ENCODE data around the gene TJP3.

Gene TJP3

GRCh38 chr19:3788996-3789778, 81.0 kb downstream of the TJP3 start:
- peaks cover 0 to 13% of the 10 kb centered on the region in 2 donors for H3K27me3 ChIP-seq (ENCODE audit: control insufficient read depth in 1 of 2, insufficient read depth in 2 of 2, low read length in 2 of 2)
- H3K27ac ChIP-seq (ENCODE audit: low read depth, low read length) = no peak overlapping the region
- H3K9ac ChIP-seq (ENCODE audit: low read length) = no peak overlapping the region
- no peak overlapping the region for H3K4me3 ChIP-seq (ENCODE audit: low read depth in 1 of 2, low read length in 2 of 2)
- no peaks in the 10 kb centered on the region for H3K36me3 ChIP-seq (ENCODE audit: insufficient read depth, low read length)
- H3K9me3 ChIP-seq (ENCODE audit: low read length) = no peaks in the 10 kb centered on the region
- H3K4me1 ChIP-seq (ENCODE audit: insufficient read depth, low read length) = no peaks in the 10 kb centered on the region

DNA sequence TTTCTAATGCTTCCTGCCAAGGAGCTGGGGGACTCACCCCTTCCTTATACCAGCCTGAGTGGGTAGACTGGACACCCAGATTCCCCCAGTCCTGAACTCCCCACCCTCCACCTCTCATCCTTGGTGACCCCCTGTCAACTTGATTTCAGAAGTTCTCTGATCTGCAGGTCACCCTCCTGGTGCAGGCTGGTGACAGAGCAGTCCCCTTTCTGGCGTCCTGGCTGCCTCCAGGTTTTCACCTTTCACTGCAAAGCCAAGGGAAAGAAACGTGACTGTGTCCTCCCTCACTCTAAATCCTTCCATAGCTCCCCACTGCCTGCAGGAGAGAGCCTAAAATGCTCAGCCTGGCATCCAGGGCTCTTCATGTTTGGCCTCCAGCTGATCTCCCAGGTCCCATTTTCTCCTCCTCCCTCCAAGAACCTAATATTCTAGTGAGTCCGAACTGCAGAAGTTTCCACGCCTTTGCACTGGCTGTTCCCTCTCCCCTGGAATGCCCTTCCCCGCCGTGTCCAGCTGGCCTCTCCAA, 82.1 kb downstream of the TJP3 start:
- peaks cover 0 to 2% of the 10 kb centered on the region in 2 donors for H3K27me3 ChIP-seq (ENCODE audit: control insufficient read depth in 1 of 2, insufficient read depth in 2 of 2, low read length in 2 of 2)
- H3K36me3 ChIP-seq (ENCODE audit: insufficient read depth, low read length) = no peaks in the 10 kb centered on the region
- no peak overlapping the region for H3K27ac ChIP-seq (ENCODE audit: low read depth, low read length)
- no peak overlapping the region for H3K9ac ChIP-seq (ENCODE audit: low read length)
- H3K9me3 ChIP-seq (ENCODE audit: low read length) = no peaks in the 10 kb centered on the region
- H3K4me3 ChIP-seq (ENCODE audit: low read depth in 1 of 2, low read length in 2 of 2) = no peak overlapping the region
- no peaks in the 10 kb centered on the region for H3K4me1 ChIP-seq (ENCODE audit: insufficient read depth, low read length)

- Histone ChIP-seq H3K9me3 (ENCODE audit: low read length) (no peaks in the 10 kb centered on the region), H3K4me3 (ENCODE audit: low read depth in 1 of 2, low read length in 2 of 2) (no peak overlapping the region), H3K9ac (ENCODE audit: low read length) (no peak overlapping the region), H3K36me3 (ENCODE audit: insufficient read depth, low read length) (no peaks in the 10 kb centered on the region), H3K27me3 (ENCODE audit: control insufficient read depth in 1 of 2, insufficient read depth in 2 of 2, low read length in 2 of 2) (no peaks in the 10 kb centered on the region), H3K4me1 (ENCODE audit: insufficient read depth, low read length) (no peaks in the 10 kb centered on the region), H3K27ac (ENCODE audit: low read depth, low read length) (no peak overlapping the region)
Observed at GRCh38 chr19:3790941-3791340, 82.8 kb downstream of the TJP3 start.

DNA sequence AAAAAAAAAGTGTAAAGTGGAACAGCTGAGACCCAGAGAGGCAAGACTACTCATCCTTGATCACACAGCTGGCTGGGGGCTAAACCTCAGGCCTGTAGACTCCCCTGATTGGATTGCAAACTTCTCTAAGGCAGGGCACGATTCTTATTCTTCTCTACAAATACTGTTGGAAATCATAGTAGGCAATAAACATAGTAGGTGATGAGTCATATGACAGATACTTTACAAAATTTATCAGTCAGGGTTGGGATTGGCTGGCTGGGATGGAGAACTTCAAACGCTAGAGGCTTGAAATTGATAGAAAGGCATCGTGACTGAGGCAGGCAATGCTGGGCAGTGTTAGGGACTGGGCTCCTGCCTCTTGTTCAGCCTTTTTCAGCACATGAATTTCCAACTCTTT, 83.9 kb downstream of the TJP3 start:
- H3K36me3 ChIP-seq (ENCODE audit: insufficient read depth, low read length) = no peaks in the 10 kb centered on the region
- H3K27ac ChIP-seq (ENCODE audit: low read depth, low read length) = no peak overlapping the region
- no peak overlapping the region for H3K9ac ChIP-seq (ENCODE audit: low read length)
- no peaks in the 10 kb centered on the region for H3K27me3 ChIP-seq (ENCODE audit: control insufficient read depth in 1 of 2, insufficient read depth in 2 of 2, low read length in 2 of 2)
- no peak overlapping the region for H3K4me3 ChIP-seq (ENCODE audit: low read depth in 1 of 2, low read length in 2 of 2)
- H3K4me1 ChIP-seq (ENCODE audit: insufficient read depth, low read length) = no peaks in the 10 kb centered on the region
- no peaks in the 10 kb centered on the region for H3K9me3 ChIP-seq (ENCODE audit: low read length)

DNA sequence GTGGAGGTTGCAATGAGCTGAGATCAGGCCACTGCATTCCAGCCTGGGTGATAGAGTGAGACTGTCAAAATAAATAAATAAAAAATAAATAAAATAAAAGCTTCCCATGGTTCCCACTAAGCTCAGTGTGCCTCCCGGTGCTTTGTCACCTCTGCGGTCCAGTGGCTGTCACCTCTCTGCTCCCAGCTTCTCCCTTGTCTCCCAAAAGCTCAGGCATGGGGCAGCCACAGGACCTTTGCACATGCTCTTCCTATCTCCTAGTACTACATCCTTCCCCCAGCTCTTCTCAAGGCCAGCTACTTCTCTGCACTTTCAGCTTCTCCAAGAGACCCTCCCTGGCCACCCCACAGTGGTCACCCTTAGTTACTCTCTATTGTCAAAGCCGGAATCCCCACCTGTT, 85.6 kb downstream of the TJP3 start:
- no peaks in the 10 kb centered on the region for H3K36me3 ChIP-seq (ENCODE audit: insufficient read depth, low read length)
- no peak overlapping the region for H3K4me3 ChIP-seq (ENCODE audit: low read depth in 1 of 2, low read length in 2 of 2)
- H3K9me3 ChIP-seq (ENCODE audit: low read length) = no peaks in the 10 kb centered on the region
- H3K27me3 ChIP-seq (ENCODE audit: control insufficient read depth in 1 of 2, insufficient read depth in 2 of 2, low read length in 2 of 2) = peaks cover 0 to 6% of the 10 kb centered on the region in 2 donors
- H3K4me1 ChIP-seq (ENCODE audit: insufficient read depth, low read length) = no peaks in the 10 kb centered on the region
- no peak overlapping the region for H3K27ac ChIP-seq (ENCODE audit: low read depth, low read length)
- no peak overlapping the region for H3K9ac ChIP-seq (ENCODE audit: low read length)

- Histone ChIP-seq H3K4me3 (ENCODE audit: low read depth in 1 of 2, low read length in 2 of 2) (no peak overlapping the region), H3K27me3 (ENCODE audit: control insufficient read depth in 1 of 2, insufficient read depth in 2 of 2, low read length in 2 of 2) (peaks cover 0 to 26% of the 10 kb centered on the region in 2 donors)
Observed at GRCh38 chr19:3796358-3796757, 88.2 kb downstream of the TJP3 start.

GRCh38 chr19:3798137-3798536, 90.0 kb downstream of the TJP3 start:
- no peaks in the 10 kb centered on the region for H3K36me3 ChIP-seq (ENCODE audit: insufficient read depth, low read length)
- H3K27me3 ChIP-seq (ENCODE audit: control insufficient read depth in 1 of 2, insufficient read depth in 2 of 2, low read length in 2 of 2) = peaks cover 0 to 32% of the 10 kb centered on the region in 2 donors
- H3K27ac ChIP-seq (ENCODE audit: low read depth, low read length) = no peak overlapping the region
- H3K9ac ChIP-seq (ENCODE audit: low read length) = no peak overlapping the region
- no peaks in the 10 kb centered on the region for H3K4me1 ChIP-seq (ENCODE audit: insufficient read depth, low read length)
- H3K4me3 ChIP-seq (ENCODE audit: low read depth in 1 of 2, low read length in 2 of 2) = no peak overlapping the region
- no peaks in the 10 kb centered on the region for H3K9me3 ChIP-seq (ENCODE audit: low read length)

More at GRCh38 chr19:3796358-3796757, 88.2 kb downstream of the TJP3 start:
- H3K36me3 ChIP-seq (ENCODE audit: insufficient read depth, low read length) = no peaks in the 10 kb centered on the region
- no peaks in the 10 kb centered on the region for H3K9me3 ChIP-seq (ENCODE audit: low read length)
- no peak overlapping the region for H3K9ac ChIP-seq (ENCODE audit: low read length)
- H3K27ac ChIP-seq (ENCODE audit: low read depth, low read length) = no peak overlapping the region
- H3K4me1 ChIP-seq (ENCODE audit: insufficient read depth, low read length) = no peaks in the 10 kb centered on the region
